Ishikawa (cell line): Measurements from ENCODE around the gene ZSCAN30.

Experiments
- CREB1 ChIP-seq: IDR thresholded peaks from 2 replicates; pipeline ENCODE4 v1.6.1; 2012; ENCODE audit warnings: low read depth
- EP300 ChIP-seq: IDR thresholded peaks from 2 replicates; pipeline ENCODE4 v1.6.1; 2012; ENCODE audit warnings: borderline replicate concordance
- TAF1 ChIP-seq: IDR thresholded peaks from 2 replicates; pipeline ENCODE4 v1.6.1; 2012; ENCODE audit warnings: low read depth, mild to moderate bottlenecking
- YY1 ChIP-seq: IDR thresholded peaks from 2 replicates; pipeline ENCODE4 v1.6.1; 2012; ENCODE audit warnings: low read depth
- TF ChIP-seq, protein P1 (sequence below): IDR thresholded peaks from 2 replicates; pipeline ENCODE4 v1.6.1; 2012

DNA sequence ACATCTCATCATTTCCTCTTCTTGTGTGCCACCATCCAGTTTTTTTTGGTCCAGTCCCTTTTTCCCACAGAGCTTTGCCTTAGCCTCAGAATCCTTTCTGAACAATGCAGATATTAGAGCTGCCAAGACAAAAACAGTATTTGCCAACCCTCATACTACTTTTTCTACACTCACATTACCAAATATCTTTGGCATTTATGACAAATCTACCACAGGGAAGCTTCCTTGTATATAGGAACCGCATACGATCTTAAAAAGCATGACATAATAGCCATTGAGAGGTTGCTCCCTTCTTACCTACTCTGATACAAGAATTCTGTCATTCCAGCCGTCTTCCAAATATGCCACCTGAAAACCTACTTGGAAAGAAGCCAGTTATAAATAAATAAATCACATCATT is 44.8 kb upstream of the ZSCAN30 start:
- TF ChIP-seq CREB1 (no peak), YY1 (no peak), EP300 (no peak), TAF1 (no peak)
- TF ChIP-seq, protein P1, sequence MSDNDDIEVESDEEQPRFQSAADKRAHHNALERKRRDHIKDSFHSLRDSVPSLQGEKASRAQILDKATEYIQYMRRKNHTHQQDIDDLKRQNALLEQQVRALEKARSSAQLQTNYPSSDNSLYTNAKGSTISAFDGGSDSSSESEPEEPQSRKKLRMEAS: no peak
